H1 (cell line): ENCODE measurements around the gene MOGAT3. TPM values are rescaled to one million over a fixed set of nuclear protein-coding genes. Genes with fewer than 3 reads are reported as not detected.
A peak's percentile ranks its signal among the peaks of the same experiment; 100 is the strongest.

Experiments
- CTCF ChIA-PET: fragments of 300-600 bp; sonication (Branson Sonifier 250); formaldehyde crosslinking; loops from one replicate; lab custom pipeline; 2021; ENCODE audit not compliant: partially characterized antibody; lab: Charles Lee
- POLR2A ChIA-PET: fragments of 300-600 bp; sonication (Branson Sonifier 250); formaldehyde crosslinking; loops from one replicate; lab custom pipeline; 2021; ENCODE audit warnings: inconsistent platforms; ENCODE audit not compliant: partially characterized antibody; lab: Charles Lee
- DNase-seq, 2 experiments: peaks; one replicate each; pipeline versions ENCODE4 v3.0.0 to v3.0.0-alpha.2; 2010 to 2022; ENCODE audit warnings: low spot score in 2 of 2, low read depth in 1 of 2, mixed read lengths in 1 of 2
- FAIRE-seq: peaks from 2 replicates; lab custom pipeline; 2011; peaks lifted over from hg19 to GRCh38; lab: Jason Lieb, UNC
- H2AFZ ChIP-seq: 2 replicates; pipeline ENCODE4 v1.8.1; 2012; ENCODE audit warnings: low read length, inconsistent platforms
- H2AK5ac ChIP-seq: 2 replicates; pipeline ENCODE4 v1.6.1; 2013; ENCODE audit warnings: low read depth, low read length
- H2BK120ac ChIP-seq: replicated peaks from 2 replicates; pipeline ENCODE3; 2013; ENCODE audit warnings: low read depth, low read length, inconsistent platforms
- H2BK12ac ChIP-seq: 2 replicates; pipeline ENCODE4 v1.6.1; 2013; ENCODE audit warnings: low read depth, low read length
- H2BK15ac ChIP-seq: 2 replicates; pipeline ENCODE4 v1.6.1; 2013; ENCODE audit warnings: low read length
- H2BK20ac ChIP-seq: 2 replicates; pipeline ENCODE4 v1.6.1; 2013; ENCODE audit warnings: low read length
- H2BK5ac ChIP-seq: 2 replicates; pipeline ENCODE4 v1.6.1; 2013; ENCODE audit warnings: low read depth, low read length
- H3K14ac ChIP-seq: 2 replicates; pipeline ENCODE4 v1.6.1; 2013; ENCODE audit warnings: inconsistent platforms; ENCODE audit not compliant: insufficient read length
- H3K18ac ChIP-seq: 2 replicates; pipeline ENCODE4 v1.6.1; 2013; ENCODE audit warnings: low read length; ENCODE audit errors: extremely low read depth
- H3K23ac ChIP-seq: 2 replicates; pipeline ENCODE4 v1.6.1; 2013; ENCODE audit warnings: inconsistent platforms; ENCODE audit not compliant: insufficient read length
- H3K23me2 ChIP-seq: 2 replicates; pipeline ENCODE4 v1.6.1; 2013; ENCODE audit warnings: low read depth, low read length
- H3K27ac ChIP-seq: 2 replicates; pipeline ENCODE4 v1.6.1; 2011; ENCODE audit warnings: low read depth, low read length, inconsistent platforms
- H3K27me3 ChIP-seq, 4 experiments: replicated peaks in 1 of 4; 1 replicate in 1 of 4; 2 replicates in 3 of 4; pipeline versions ENCODE4 v1.6.1 to v1.8.1; 2011 to 2013; ENCODE audit warnings: low read length in 3 of 4, mild to moderate bottlenecking in 3 of 4, inconsistent platforms in 2 of 4, mixed read lengths in 2 of 4, moderate library complexity in 1 of 4; ENCODE audit not compliant: control insufficient read depth in 3 of 4, insufficient read depth in 3 of 4; ENCODE audit errors: extremely low read depth in 1 of 4
- H3K36me3 ChIP-seq, 4 experiments: 2 replicates each; pipeline versions ENCODE4 v1.6.1 to v1.8.1; 2011 to 2013; ENCODE audit warnings: mild to moderate bottlenecking in 4 of 4, low read length in 3 of 4, moderate library complexity in 2 of 4, control low read depth in 1 of 4, inconsistent platforms in 1 of 4; ENCODE audit not compliant: insufficient read depth in 4 of 4, control insufficient read depth in 2 of 4
- H3K4ac ChIP-seq: replicated peaks from 2 replicates; pipeline ENCODE3; 2013; ENCODE audit warnings: low read length, low read depth, mixed read lengths, inconsistent platforms; ENCODE audit not compliant: insufficient read length
- H3K4me1 ChIP-seq, 4 experiments: replicated peaks in 1 of 4; 1 replicate in 1 of 4; 2 replicates in 3 of 4; pipeline versions ENCODE4 v1.6.1 to v1.8.1; 2011 to 2013; ENCODE audit warnings: low read length in 3 of 4, inconsistent platforms in 2 of 4, mixed read lengths in 1 of 4; ENCODE audit not compliant: insufficient read depth in 4 of 4, control insufficient read depth in 3 of 4
- H3K4me2 ChIP-seq, 2 experiments: 2 replicates each; pipeline versions ENCODE4 v1.6.1 to v1.8.1; 2011 to 2013; ENCODE audit warnings: low read depth in 2 of 2, low read length in 2 of 2, control low read depth in 1 of 2, inconsistent platforms in 1 of 2, mild to moderate bottlenecking in 1 of 2; ENCODE audit not compliant: insufficient read depth in 1 of 2
- H3K4me3 ChIP-seq, 4 experiments: fragments of 200-600, 300-600 bp in 1 of 4; sonication (generic), shearing (Covaris generic), sonication (Bioruptor Twin) in 1 of 4; 2 replicates each; pipeline versions ENCODE4 v1.5.1 to v1.8.1; 2011 to 2016; ENCODE audit warnings: low read length in 4 of 4, low read depth in 3 of 4, control low read depth in 2 of 4, inconsistent platforms in 2 of 4, mild to moderate bottlenecking in 2 of 4, mixed read lengths in 1 of 4, moderate library complexity in 1 of 4; ENCODE audit not compliant: insufficient read depth in 2 of 4; ENCODE audit errors: extremely low read depth in 1 of 4
- H3K56ac ChIP-seq: replicated peaks from 2 replicates; pipeline ENCODE3; 2013; ENCODE audit warnings: low read depth, mild to moderate bottlenecking, mixed read lengths, low read length, inconsistent platforms; ENCODE audit not compliant: insufficient read length
- H3K79me1 ChIP-seq: 2 replicates; pipeline ENCODE4 v1.6.1; 2013; ENCODE audit warnings: low read depth, low read length, control low read depth
- H3K79me2 ChIP-seq, 2 experiments: 2 replicates each; pipeline versions ENCODE4 v1.6.1 to v1.8.1; 2012 to 2013; ENCODE audit warnings: low read length in 2 of 2, mild to moderate bottlenecking in 2 of 2, inconsistent platforms in 1 of 2; ENCODE audit not compliant: insufficient read depth in 2 of 2, control insufficient read depth in 1 of 2
- H3K9ac ChIP-seq, 4 experiments: replicated peaks in 1 of 4; 1 replicate in 1 of 4; 2 replicates in 3 of 4; pipeline versions ENCODE4 v1.6.1 to v1.8.1; 2011 to 2013; ENCODE audit warnings: low read depth in 3 of 4, low read length in 3 of 4, control low read depth in 2 of 4, mild to moderate bottlenecking in 2 of 4, moderate library complexity in 2 of 4, inconsistent platforms in 1 of 4; ENCODE audit errors: extremely low read depth in 1 of 4
- H3K9me3 ChIP-seq, 2 experiments: 2 replicates each; pipeline versions ENCODE4 v1.6.1 to v1.8.1; 2012 to 2013; ENCODE audit warnings: mild to moderate bottlenecking in 2 of 2, moderate library complexity in 2 of 2, control low read depth in 1 of 2, inconsistent platforms in 1 of 2, low read depth in 1 of 2, low read length in 1 of 2, mixed read lengths in 1 of 2; ENCODE audit not compliant: insufficient read depth in 2 of 2
- H4K20me1 ChIP-seq, 2 experiments: replicated peaks in 1 of 2; 2 replicates each; pipeline versions ENCODE3 to v1.8.1; 2011 to 2013; ENCODE audit warnings: inconsistent platforms in 2 of 2, low read length in 2 of 2, mild to moderate bottlenecking in 1 of 2; ENCODE audit not compliant: insufficient read depth in 2 of 2, control insufficient read depth in 1 of 2
- H4K5ac ChIP-seq: 2 replicates; pipeline ENCODE4 v1.6.1; 2013; ENCODE audit warnings: low read length, low read depth, mixed read lengths, inconsistent platforms; ENCODE audit not compliant: insufficient read length
- H4K8ac ChIP-seq: 2 replicates; pipeline ENCODE4 v1.8.0; 2013; ENCODE audit warnings: mild to moderate bottlenecking, moderate library complexity, low read length, inconsistent platforms; ENCODE audit not compliant: insufficient read depth; ENCODE audit errors: extremely low read depth
- H4K91ac ChIP-seq: replicated peaks from 2 replicates; pipeline ENCODE3; 2013; ENCODE audit warnings: low read length, mixed read lengths, inconsistent platforms; ENCODE audit not compliant: insufficient read length
- CEBPB ChIP-seq: IDR thresholded peaks from 2 replicates; pipeline ENCODE4 v1.6.1; 2012; ENCODE audit warnings: low read depth, low read length
- CHD2 ChIP-seq: IDR thresholded peaks from 2 replicates; pipeline ENCODE4 v1.6.1; 2012; ENCODE audit warnings: low read length, improper control_type of control experiment
- GTF2F1 ChIP-seq: IDR thresholded peaks from 2 replicates; pipeline ENCODE4 v1.6.1; 2012; ENCODE audit warnings: low read depth, low read length, improper control_type of control experiment, borderline replicate concordance
- HDAC2 ChIP-seq, 2 experiments: fragments of 300-600 bp in 1 of 2; sonication (generic) in 1 of 2; IDR thresholded peaks; 2 replicates each; pipeline ENCODE4 v1.6.1; 2011 to 2012; ENCODE audit warnings: low read depth in 2 of 2, low read length in 2 of 2, mild to moderate bottlenecking in 2 of 2, moderate library complexity in 2 of 2, borderline replicate concordance in 1 of 2, inconsistent platforms in 1 of 2
- JUN ChIP-seq: IDR thresholded peaks from 2 replicates; pipeline ENCODE4 v1.6.1; 2011; ENCODE audit warnings: low read depth, mild to moderate bottlenecking, improper control_type of control experiment, low read length
- MAFK ChIP-seq: IDR thresholded peaks from 2 replicates; pipeline ENCODE4 v1.6.1; 2012; ENCODE audit warnings: low read depth, mild to moderate bottlenecking, improper control_type of control experiment, low read length
- NRF1 ChIP-seq: IDR thresholded peaks from 2 replicates; pipeline ENCODE4 v1.6.1; 2011; ENCODE audit warnings: mild to moderate bottlenecking, low read depth, low read length, improper control_type of control experiment
- RFX5 ChIP-seq: IDR thresholded peaks from 2 replicates; pipeline ENCODE4 v1.6.1; 2011; ENCODE audit warnings: low read depth, low read length, improper control_type of control experiment, borderline replicate concordance
- SIX5 ChIP-seq: IDR thresholded peaks from 2 replicates; pipeline ENCODE4 v1.6.1; 2011; ENCODE audit warnings: mild to moderate bottlenecking, low read depth, low read length
- WGBS, 2 experiments: shearing (Covaris generic) in 1 of 2; methylation state at CpG; one replicate each; pipeline versions ENCODE4 v1.1.6 to v1.1.7; 2013 to 2015; ENCODE audit warnings: low lambda C conversion rate in 2 of 2, mixed read lengths in 2 of 2, inconsistent platforms in 1 of 2, low coverage in 1 of 2, missing lambda C conversion rate in 1 of 2; ENCODE audit not compliant: insufficient replicate concordance in 2 of 2, insufficient coverage in 1 of 2, insufficient read length in 1 of 2; ENCODE audit errors: extremely low coverage in 1 of 2, missing lambda C conversion rate in 1 of 2; 5-methylcytosine and 5-hydroxymethylcytosine counted together
- polyA plus RNA-seq, 7 experiments: library from polyadenylated mRNA; depleted of rRNA in 3 of 7; stranded (reverse) in 5 of 7; unstranded in 2 of 7; fragments of >200 nt in 5 of 7; fragments of 200-250 nt in 2 of 7; gene quantifications; 1 replicate in 5 of 7; 2 replicates in 1 of 7; 4 replicates in 1 of 7; pipeline versions ENCODE4 v1.2.1 to v1.2.3, GENCODE V29; 2011 to 2013; ENCODE audit warnings: missing spikeins in 2 of 7, mixed read lengths in 2 of 7
- total RNA-seq: library from RNA; stranded (reverse); fragmentation: NEBNext Ultra II Directional; extraction: Animal tissue kit (Norgen Biotek cat#: 25700); gene quantifications from 2 replicates; pipeline ENCODE4 v1.2.1, GENCODE V29; 2021
- TF ChIP-seq, protein P1 (sequence below): IDR thresholded peaks from 2 replicates; pipeline ENCODE4 v1.6.1; 2011; ENCODE audit warnings: low read depth, mild to moderate bottlenecking, low read length; ENCODE audit not compliant: insufficient read depth

The MOGAT3 gene
- total and polyA plus RNA-seq, 2 of the 8 experiments (the other 6 are each of a cell fraction or from before 2014, with no cell fraction given) = 0.21 to 0.82 TPM

DNA sequence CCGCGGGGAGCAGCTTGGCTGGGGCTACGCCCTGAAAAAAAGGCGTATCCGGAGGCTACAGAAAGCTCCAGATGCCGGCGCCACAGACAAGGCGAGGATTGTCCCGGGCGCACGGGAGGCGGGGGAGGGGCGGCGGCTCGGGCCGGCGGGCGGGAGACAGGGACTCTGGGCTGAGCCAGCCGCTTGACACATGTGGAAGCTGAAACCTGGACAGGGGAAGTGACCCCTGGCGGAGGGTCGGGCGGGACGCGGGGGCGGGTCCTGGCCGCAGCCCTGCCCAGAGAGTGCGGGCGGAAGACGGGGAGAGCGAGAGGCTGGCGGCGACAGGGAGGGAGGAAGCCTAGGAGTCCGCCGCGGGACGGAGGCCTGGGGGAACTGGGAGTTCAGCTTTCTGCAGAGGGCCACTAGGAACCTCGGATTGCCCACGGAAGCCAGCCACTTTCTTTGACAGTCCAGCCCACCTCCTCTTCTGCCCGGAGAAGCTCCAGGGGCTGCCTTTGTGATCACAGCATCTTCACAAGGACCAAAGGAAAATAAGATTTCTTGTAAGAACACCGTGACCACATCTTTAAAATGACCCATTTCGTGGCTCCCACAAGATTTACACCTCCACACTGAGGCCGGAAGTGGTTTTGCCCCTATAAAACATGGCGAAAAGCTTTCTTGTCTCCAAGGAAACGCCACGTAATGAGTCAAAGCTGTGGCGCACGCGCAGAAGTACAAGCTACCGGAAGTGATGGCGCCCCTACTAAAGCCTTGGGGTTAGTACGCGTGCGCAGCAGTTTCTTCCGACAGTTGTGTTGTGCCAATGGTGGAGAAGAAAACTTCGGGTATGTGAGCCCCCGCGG, 16.8 kb upstream of the MOGAT3 start, which contains the start of the genes PLOD3 and ZNHIT1:
TSS of gene PLOD3 (minus strand) at position 194 of the 848 bp plus-strand sequence. CDS start 307 bp downstream, outside the sequence.
TSS of gene ZNHIT1 (plus strand) at position 778 of the 848 bp plus-strand sequence. CDS start at position 809, 31 bp downstream.
- Histone ChIP-seq H2BK5ac (peak within 1 kb of the TSS; percentile 73), H3K56ac (peak within 1 kb of the TSS; percentile 14), H3K4me1 (peaks cover 0 to 13% (median 7%) of the 10 kb centered on the region in 4 experiments; a peak in 5 of 7 replicates), H4K91ac (peak within 1 kb of the TSS; percentile 44), H4K20me1 (peaks cover 0 to 5% of the 10 kb centered on the region in 2 experiments), H2AFZ (peak within 1 kb of the TSS; percentile 44; the same call in 1 of the 2 replicates), H3K9ac (peak within 1 kb of the TSS in 3 of 4 experiments; percentile 48 to 82 (median 54); a peak in 6 of 7 replicates), H3K23ac (no peak within 1 kb of the TSS), H3K18ac (peak within 1 kb of the TSS; percentile 40; the same call in 1 of the 2 replicates), H3K79me1 (peaks cover 2% of the 10 kb centered on the region; the same call in 1 of the 2 replicates), H2BK12ac (0 out of 2 replicates have a peak within 1 kb of the TSS, but pooled peaks have one; percentile 39), H3K9me3 (no peaks in the 10 kb centered on the region), H3K27me3 (no peaks in the 10 kb centered on the region), H3K23me2 (peaks cover 17% of the 10 kb centered on the region), H3K4me3 (peak within 1 kb of the TSS; percentile 74 to 83 (median 78)), H2BK120ac (peak within 1 kb of the TSS; percentile 72), H3K4me2 (peak within 1 kb of the TSS; percentile 86 to 89), H3K27ac (peak within 1 kb of the TSS; percentile 37; the same call in 1 of the 2 replicates), H3K4ac (no peak within 1 kb of the TSS), H2BK20ac (no peak within 1 kb of the TSS), H4K8ac (peak within 1 kb of the TSS; percentile 16; the same call in 1 of the 2 replicates), H2BK15ac (no peak within 1 kb of the TSS), H3K14ac (peak within 1 kb of the TSS; percentile 35), H4K5ac (peak within 1 kb of the TSS; percentile 68), H3K79me2 (peaks cover 0 to 6% of the 10 kb centered on the region in 2 experiments; a peak in 1 of 4 replicates), H3K36me3 (peaks cover 0 to 4% (median 0%) of the 10 kb centered on the region in 4 experiments; a peak in 1 of 8 replicates), H2AK5ac (no peak within 1 kb of the TSS)
- ChIA-PET POLR2A (interaction anchor here (0.8 to 3.8 kb wide), 25 partner anchors 9 to 142 kb away, joined by 3 to 28 read pairs (median 4); partner anchors contain the start of genes CLDN15, FIS1 and VGF), CTCF (interaction anchor here (0.9 to 9.0 kb wide), 10 partner anchors 9 to 74 kb away, joined by 3 to 79 read pairs (median 9); partner anchors contain the start of gene FIS1)
- peak; percentile 98 for FAIRE-seq
- 3% methylated on average over 40 of the region's 57 CpGs; no CpG with 5 or more reads in 1 of the 2 experiments for WGBS, 2 experiments
- DNase-seq = peak; percentile 83 to 95
- TF ChIP-seq RFX5 (no peak), SIX5 (peak; percentile 41), CHD2 (no peak), JUN (no peak), NRF1 (peak; percentile 90), MAFK (no peak), CEBPB (no peak), GTF2F1 (no peak), HDAC2 (IDR thresholded peaks at IDR 0.05; ENCODE audit: borderline replicate concordance in 1 of 2, low read depth in 2 of 2, low read length in 2 of 2) (peak; percentile 4 to 53; a peak in 3 of 4 replicates)
- TF ChIP-seq, protein P1, sequence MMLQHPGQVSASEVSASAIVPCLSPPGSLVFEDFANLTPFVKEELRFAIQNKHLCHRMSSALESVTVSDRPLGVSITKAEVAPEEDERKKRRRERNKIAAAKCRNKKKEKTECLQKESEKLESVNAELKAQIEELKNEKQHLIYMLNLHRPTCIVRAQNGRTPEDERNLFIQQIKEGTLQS = no peak
